ENCODE results near the gene TNFSF10.

DNA sequence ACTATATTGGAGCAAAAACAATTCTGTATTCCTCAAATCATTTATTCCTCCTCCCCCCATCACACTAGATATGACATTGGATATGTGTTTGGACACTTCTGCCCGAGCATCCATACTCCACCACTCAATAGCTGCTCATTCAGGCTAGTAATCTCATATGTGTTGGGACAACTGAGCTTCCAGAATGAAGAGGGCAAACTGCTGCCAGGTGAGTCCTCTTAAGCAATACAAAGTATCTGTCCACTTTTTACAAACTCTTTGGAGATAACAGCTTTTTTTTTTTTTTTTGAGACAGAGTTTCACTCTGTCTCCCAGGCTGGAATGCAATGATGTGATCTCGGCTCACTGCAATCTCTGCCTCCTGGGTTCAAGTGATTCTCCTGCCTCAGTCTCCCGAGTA, 5.4 kb upstream of the TNFSF10 start:
- TF ChIP-seq, protein P1, sequence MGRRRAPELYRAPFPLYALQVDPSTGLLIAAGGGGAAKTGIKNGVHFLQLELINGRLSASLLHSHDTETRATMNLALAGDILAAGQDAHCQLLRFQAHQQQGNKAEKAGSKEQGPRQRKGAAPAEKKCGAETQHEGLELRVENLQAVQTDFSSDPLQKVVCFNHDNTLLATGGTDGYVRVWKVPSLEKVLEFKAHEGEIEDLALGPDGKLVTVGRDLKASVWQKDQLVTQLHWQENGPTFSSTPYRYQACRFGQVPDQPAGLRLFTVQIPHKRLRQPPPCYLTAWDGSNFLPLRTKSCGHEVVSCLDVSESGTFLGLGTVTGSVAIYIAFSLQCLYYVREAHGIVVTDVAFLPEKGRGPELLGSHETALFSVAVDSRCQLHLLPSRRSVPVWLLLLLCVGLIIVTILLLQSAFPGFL (CRISPR knock-in tag; IDR thresholded peaks at IDR 0.05; ENCODE audit: borderline replicate concordance), result no peak
- TF ChIP-seq, protein P2, sequence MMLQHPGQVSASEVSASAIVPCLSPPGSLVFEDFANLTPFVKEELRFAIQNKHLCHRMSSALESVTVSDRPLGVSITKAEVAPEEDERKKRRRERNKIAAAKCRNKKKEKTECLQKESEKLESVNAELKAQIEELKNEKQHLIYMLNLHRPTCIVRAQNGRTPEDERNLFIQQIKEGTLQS (CRISPR knock-in tag; conservative IDR thresholded peaks at IDR 0.05), result no peak
- TF ChIP-seq, protein P3, sequence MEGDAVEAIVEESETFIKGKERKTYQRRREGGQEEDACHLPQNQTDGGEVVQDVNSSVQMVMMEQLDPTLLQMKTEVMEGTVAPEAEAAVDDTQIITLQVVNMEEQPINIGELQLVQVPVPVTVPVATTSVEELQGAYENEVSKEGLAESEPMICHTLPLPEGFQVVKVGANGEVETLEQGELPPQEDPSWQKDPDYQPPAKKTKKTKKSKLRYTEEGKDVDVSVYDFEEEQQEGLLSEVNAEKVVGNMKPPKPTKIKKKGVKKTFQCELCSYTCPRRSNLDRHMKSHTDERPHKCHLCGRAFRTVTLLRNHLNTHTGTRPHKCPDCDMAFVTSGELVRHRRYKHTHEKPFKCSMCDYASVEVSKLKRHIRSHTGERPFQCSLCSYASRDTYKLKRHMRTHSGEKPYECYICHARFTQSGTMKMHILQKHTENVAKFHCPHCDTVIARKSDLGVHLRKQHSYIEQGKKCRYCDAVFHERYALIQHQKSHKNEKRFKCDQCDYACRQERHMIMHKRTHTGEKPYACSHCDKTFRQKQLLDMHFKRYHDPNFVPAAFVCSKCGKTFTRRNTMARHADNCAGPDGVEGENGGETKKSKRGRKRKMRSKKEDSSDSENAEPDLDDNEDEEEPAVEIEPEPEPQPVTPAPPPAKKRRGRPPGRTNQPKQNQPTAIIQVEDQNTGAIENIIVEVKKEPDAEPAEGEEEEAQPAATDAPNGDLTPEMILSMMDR (IDR thresholded peaks at IDR 0.05), result no peak
- TF ChIP-seq, protein P4, sequence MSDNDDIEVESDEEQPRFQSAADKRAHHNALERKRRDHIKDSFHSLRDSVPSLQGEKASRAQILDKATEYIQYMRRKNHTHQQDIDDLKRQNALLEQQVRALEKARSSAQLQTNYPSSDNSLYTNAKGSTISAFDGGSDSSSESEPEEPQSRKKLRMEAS (CRISPR knock-in tag; IDR thresholded peaks at IDR 0.05), result no peak
- TF ChIP-seq ZNF423 (CRISPR knock-in tag; IDR thresholded peaks at IDR 0.05) (no peak), JUN (CRISPR knock-in tag; IDR thresholded peaks at IDR 0.05) (no peak), FOXP1 (CRISPR knock-in tag; IDR thresholded peaks at IDR 0.05; ENCODE audit: borderline replicate concordance) (no peak), ZNF232 (CRISPR knock-in tag; IDR thresholded peaks at IDR 0.05) (no peak)
- TF ChIP-seq, protein P5, sequence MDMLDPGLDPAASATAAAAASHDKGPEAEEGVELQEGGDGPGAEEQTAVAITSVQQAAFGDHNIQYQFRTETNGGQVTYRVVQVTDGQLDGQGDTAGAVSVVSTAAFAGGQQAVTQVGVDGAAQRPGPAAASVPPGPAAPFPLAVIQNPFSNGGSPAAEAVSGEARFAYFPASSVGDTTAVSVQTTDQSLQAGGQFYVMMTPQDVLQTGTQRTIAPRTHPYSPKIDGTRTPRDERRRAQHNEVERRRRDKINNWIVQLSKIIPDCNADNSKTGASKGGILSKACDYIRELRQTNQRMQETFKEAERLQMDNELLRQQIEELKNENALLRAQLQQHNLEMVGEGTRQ (CRISPR knock-in tag; IDR thresholded peaks at IDR 0.05), result no peak
- TF ChIP-seq, protein P6, sequence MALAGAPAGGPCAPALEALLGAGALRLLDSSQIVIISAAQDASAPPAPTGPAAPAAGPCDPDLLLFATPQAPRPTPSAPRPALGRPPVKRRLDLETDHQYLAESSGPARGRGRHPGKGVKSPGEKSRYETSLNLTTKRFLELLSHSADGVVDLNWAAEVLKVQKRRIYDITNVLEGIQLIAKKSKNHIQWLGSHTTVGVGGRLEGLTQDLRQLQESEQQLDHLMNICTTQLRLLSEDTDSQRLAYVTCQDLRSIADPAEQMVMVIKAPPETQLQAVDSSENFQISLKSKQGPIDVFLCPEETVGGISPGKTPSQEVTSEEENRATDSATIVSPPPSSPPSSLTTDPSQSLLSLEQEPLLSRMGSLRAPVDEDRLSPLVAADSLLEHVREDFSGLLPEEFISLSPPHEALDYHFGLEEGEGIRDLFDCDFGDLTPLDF (CRISPR knock-in tag; IDR thresholded peaks at IDR 0.05), result no peak
- TF ChIP-seq, protein P7, sequence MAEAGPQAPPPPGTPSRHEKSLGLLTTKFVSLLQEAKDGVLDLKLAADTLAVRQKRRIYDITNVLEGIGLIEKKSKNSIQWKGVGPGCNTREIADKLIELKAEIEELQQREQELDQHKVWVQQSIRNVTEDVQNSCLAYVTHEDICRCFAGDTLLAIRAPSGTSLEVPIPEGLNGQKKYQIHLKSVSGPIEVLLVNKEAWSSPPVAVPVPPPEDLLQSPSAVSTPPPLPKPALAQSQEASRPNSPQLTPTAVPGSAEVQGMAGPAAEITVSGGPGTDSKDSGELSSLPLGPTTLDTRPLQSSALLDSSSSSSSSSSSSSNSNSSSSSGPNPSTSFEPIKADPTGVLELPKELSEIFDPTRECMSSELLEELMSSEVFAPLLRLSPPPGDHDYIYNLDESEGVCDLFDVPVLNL (CRISPR knock-in tag; IDR thresholded peaks at IDR 0.05; ENCODE audit: borderline replicate concordance, low read depth), result no peak
- TF ChIP-seq, protein P8, sequence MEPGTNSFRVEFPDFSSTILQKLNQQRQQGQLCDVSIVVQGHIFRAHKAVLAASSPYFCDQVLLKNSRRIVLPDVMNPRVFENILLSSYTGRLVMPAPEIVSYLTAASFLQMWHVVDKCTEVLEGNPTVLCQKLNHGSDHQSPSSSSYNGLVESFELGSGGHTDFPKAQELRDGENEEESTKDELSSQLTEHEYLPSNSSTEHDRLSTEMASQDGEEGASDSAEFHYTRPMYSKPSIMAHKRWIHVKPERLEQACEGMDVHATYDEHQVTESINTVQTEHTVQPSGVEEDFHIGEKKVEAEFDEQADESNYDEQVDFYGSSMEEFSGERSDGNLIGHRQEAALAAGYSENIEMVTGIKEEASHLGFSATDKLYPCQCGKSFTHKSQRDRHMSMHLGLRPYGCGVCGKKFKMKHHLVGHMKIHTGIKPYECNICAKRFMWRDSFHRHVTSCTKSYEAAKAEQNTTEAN (CRISPR knock-in tag; IDR thresholded peaks at IDR 0.05), result no peak
- TF ChIP-seq, protein P9, sequence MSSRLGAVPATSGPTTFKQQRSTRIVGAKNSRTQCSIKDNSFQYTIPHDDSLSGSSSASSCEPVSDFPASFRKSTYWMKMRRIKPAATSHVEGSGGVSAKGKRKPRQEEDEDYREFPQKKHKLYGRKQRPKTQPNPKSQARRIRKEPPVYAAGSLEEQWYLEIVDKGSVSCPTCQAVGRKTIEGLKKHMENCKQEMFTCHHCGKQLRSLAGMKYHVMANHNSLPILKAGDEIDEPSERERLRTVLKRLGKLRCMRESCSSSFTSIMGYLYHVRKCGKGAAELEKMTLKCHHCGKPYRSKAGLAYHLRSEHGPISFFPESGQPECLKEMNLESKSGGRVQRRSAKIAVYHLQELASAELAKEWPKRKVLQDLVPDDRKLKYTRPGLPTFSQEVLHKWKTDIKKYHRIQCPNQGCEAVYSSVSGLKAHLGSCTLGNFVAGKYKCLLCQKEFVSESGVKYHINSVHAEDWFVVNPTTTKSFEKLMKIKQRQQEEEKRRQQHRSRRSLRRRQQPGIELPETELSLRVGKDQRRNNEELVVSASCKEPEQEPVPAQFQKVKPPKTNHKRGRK (CRISPR knock-in tag; IDR thresholded peaks at IDR 0.05; ENCODE audit: borderline replicate concordance), result no peak

Data from WTC11 (cell line).